Choroid plexus epithelial cell (primary cell): ENCODE measurements around the gene SVOPL.
"Not testable (repeated sequence)": the region's sequence is repeated elsewhere in the genome, so short reads cannot be mapped to it uniquely, and the experiment has no call there.

ENCODE experiments used
- DNase-seq: peaks from one replicate; pipeline ENCODE4 v3.0.0-alpha.2; 2010; ENCODE audit warnings: low read depth
- H3K4me3 ChIP-seq: 2 replicates; pipeline ENCODE4 v1.5.1; 2011; ENCODE audit warnings: low read depth, mild to moderate bottlenecking, control low read depth, low read length, moderate library complexity
- TF ChIP-seq, protein P1 (sequence below): conservative IDR thresholded peaks from 2 replicates; pipeline ENCODE4 v1.5.1; 2011; ENCODE audit warnings: low read depth, mild to moderate bottlenecking, control low read depth, inconsistent platforms, low read length, moderate library complexity

The SVOPL gene

DNA sequence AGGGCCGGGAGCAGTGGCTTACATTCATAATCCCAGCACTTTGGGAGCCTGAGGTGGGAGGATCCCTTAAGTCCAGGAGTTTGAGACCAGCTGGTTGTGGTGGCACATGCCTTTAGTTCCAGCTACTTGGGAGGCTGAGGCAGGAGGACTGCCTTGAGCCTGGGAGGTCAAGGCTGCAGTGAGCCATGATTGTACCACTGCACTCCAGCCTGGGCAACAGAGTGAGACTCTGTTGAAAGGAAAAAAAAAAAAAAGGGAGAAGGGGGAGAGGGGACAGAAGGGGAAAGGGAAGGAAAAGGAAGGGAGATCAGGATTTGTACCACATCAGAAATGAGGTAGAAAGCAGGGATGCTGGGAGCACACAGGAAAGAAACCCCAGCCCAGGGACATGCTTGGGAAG is 38.7 kb upstream of the SVOPL start:
- H3K4me3 ChIP-seq, result no peak overlapping the region

DNA sequence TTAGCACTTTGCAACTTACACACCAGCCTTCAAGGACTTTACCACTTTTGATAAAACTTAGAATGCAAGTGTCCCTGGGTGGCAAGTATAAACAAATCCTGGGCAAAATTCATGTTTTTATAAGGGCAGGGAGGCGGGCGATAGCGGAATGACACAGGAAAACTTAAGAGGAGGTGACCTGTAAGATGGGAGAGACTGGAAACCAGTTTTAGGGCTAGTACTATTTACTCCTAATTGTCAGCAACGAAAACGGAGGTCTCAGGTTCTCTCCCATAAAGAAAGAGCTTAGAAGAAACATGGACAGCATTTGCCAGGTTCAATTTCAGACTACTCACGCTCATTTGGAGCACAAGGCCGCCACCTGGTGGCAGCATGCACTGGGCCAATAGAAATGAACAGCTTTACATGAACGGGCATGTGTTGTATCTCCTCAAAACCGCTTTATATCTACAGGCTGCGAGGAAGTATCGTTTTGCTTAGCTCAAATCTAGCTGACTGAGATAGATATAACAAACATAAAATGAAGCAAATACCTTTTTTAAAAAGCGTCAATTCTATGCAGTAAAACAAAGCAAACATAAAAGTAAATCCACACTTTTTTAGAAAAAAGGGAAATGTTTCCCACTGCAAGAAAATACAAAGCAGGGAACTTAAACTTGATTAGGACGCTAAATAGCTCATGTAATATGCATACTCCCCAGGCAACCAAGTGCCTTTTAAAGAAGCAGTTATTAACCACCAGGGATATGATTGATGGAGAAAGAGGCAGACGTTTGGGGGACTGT is 37.6 kb upstream of the SVOPL start:
- TF ChIP-seq, protein P1, sequence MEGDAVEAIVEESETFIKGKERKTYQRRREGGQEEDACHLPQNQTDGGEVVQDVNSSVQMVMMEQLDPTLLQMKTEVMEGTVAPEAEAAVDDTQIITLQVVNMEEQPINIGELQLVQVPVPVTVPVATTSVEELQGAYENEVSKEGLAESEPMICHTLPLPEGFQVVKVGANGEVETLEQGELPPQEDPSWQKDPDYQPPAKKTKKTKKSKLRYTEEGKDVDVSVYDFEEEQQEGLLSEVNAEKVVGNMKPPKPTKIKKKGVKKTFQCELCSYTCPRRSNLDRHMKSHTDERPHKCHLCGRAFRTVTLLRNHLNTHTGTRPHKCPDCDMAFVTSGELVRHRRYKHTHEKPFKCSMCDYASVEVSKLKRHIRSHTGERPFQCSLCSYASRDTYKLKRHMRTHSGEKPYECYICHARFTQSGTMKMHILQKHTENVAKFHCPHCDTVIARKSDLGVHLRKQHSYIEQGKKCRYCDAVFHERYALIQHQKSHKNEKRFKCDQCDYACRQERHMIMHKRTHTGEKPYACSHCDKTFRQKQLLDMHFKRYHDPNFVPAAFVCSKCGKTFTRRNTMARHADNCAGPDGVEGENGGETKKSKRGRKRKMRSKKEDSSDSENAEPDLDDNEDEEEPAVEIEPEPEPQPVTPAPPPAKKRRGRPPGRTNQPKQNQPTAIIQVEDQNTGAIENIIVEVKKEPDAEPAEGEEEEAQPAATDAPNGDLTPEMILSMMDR, result peak; percentile 99
- DNase-seq, result peak; percentile 94

More for the DNA sequence above, 38.7 kb upstream of the SVOPL start:
- TF ChIP-seq, protein P1, result no peak
- no peak for DNase-seq

DNA sequence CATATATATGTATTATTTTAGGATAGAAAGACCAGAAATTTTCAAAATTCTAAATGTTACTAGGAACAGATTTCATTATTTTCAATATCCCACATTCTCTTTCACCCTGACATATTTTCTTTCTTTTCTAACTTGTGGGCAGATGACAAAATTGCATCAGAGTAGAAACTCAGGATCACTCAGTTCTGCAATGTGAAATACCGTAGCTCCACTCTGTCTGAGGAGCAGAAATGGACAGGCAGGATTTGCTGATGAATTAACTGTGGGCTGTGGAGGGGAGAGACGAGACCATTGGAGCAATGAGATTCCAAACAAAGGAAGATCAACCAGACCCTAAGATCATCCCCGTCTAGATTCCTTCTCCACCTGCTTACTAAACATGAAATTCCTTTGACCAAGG is 37.0 kb upstream of the SVOPL start:
- TF ChIP-seq, protein P1, result no peak
- peak; percentile 16 for DNase-seq
- H3K4me3 ChIP-seq, result no peak overlapping the region

More for the DNA sequence above, 37.6 kb upstream of the SVOPL start:
- no peak overlapping the region for H3K4me3 ChIP-seq

DNA sequence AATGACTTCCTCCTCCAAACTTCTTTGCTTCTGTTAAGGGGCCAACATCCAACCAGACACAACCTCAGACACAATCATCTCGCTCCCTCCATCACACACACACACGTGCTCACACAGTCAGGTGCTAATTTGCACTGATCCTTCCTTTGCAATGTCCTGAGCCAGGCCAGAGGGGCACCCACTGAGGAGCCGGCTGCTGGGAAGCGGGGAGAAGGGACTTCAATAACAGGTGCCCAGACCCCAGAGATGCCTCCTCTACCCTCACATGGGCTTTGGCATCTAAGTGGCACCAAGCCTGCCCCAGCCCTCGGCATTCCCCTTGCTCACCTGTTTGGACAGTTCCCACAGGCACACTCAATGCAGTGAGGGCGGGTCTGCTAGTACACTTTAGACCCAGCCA is 34.2 kb upstream of the SVOPL start:
- no peak overlapping the region for H3K4me3 ChIP-seq
- TF ChIP-seq, protein P1, result no peak
- DNase-seq, result no peak

DNA sequence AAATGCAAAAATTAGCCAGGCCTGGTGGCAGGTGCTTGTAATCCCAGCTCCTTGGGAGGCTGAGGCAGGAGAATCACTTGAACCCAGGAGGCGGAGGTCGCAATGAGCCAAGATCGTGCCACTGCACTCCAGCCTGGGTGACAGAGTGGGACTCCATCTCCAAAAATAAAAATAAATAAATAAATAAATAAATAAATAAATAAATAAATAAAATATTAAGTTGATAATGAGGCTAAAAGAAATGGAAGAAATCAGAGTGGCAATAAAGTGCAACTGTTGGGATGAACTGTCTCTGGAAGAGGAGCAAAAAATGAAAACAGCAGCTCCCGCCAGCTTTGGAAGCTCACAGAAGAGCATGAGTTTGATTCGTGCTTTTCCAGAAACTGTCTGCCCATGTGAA is 30.6 kb upstream of the SVOPL start:
- not testable (repeated sequence) for DNase-seq, H3K4me3 ChIP-seq

DNA sequence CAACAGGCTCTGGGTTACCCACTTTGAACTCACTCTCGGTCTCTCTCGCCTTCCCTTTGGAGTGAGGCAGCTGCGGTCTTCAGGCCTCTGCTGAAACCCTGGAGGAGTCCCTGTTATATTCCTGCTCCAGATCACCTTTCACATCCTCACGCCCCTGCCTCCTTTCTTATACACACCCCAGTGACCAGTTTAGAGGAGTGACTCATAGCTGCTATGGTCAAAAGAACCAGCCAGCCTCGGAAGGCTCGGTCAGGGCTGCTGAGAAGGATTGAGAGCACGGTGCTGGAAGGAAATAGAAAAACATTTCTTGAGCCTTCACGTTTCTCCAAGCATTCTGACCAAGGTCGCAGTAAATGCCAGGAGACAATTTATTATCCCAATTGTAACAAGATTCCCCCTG is 28.3 kb upstream of the SVOPL start:
- no peak overlapping the region for H3K4me3 ChIP-seq
- TF ChIP-seq, protein P1, result no peak
- no peak for DNase-seq

DNA sequence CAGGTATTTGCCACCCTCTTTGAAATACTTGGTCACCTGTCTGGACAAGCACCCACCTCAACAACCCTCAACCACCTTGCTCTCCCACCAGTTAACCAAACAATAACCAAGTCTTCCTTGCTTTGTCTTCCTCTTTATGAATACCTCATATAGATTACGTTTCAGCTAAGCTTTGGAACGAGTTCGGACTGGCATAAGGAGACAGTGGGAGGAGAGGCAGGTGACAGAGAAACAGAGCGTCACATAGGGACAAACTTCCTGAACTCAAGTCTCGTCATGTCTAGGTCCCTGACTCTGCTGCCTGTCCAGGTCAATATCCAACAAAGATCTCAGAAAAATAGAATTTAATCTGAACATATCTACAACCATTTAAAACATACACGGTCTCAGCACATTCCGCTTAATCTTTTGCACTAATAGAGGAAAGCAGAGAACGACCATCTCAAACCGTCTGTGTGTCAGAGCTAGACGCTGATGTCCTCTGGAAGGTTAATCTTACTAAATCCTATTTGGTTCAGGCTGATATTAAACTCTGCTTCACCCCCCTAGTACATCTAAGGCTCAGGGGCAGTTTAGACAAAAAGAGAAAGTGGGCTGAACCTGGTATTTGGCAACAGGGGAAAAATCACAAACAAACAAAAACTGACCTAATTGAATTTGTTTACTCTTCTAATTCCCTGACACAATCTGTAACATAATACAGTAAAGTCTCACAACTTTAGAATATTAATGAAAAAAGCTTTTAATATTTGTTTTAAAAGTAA is 26.4 kb upstream of the SVOPL start:
- TF ChIP-seq, protein P1, result no peak
- H3K4me3 ChIP-seq, result no peak overlapping the region
- DNase-seq, result no peak
